Right lobe of liver (tissue), 4 donors: Measurements from ENCODE around the gene ATR.

Source experiments
- POLR2A ChIP-seq: fragments of 450-650 bp; IDR thresholded peaks from one replicate; pipeline ENCODE4 v1.6.1; 2017; ENCODE audit warnings: antibody characterized with exemption, mild to moderate bottlenecking
- TF ChIP-seq, protein P1 (sequence below), 4 donors: fragments of 200-600 bp in 3 of 4; fragments of 450-650 bp in 1 of 4; IDR thresholded peaks; one replicate each; pipeline versions ENCODE4 v1.5.1 to v1.8.0; 2016 to 2022; ENCODE audit warnings: antibody characterized with exemption in 4 of 4, mild to moderate bottlenecking in 2 of 4
- donor health status: DM: no; HTN: no; CAD: no.
- donor health status: DM: no; HTN: no; CAD: no.
- donor health status: DM: no; HTN: yes; CAD: no.

DNA sequence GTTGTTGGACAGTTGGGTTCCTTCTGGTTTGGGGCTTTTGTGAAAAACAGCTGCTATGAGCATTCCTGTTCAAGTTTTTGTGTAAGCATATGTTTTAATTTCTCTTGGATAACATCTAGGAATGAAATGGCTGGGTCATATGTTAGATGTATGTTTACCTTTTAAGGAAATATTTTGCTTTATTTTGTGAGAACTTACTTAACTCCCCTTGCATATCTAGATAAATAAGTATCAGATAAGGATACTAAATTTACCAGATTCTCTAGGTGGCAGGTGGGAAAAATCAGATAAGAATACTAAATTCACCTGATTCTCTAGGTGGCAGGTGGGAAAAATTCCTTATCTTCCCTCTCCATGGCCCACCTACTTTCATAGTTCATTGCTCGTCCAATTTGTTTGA, 16.6 kb upstream of the ATR start:
- TF ChIP-seq, protein P1, sequence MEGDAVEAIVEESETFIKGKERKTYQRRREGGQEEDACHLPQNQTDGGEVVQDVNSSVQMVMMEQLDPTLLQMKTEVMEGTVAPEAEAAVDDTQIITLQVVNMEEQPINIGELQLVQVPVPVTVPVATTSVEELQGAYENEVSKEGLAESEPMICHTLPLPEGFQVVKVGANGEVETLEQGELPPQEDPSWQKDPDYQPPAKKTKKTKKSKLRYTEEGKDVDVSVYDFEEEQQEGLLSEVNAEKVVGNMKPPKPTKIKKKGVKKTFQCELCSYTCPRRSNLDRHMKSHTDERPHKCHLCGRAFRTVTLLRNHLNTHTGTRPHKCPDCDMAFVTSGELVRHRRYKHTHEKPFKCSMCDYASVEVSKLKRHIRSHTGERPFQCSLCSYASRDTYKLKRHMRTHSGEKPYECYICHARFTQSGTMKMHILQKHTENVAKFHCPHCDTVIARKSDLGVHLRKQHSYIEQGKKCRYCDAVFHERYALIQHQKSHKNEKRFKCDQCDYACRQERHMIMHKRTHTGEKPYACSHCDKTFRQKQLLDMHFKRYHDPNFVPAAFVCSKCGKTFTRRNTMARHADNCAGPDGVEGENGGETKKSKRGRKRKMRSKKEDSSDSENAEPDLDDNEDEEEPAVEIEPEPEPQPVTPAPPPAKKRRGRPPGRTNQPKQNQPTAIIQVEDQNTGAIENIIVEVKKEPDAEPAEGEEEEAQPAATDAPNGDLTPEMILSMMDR (IDR thresholded peaks at IDR 0.05), result no peak
- no peak for TF ChIP-seq POLR2A
